ENCODE measurements around the gene BPGM. TPM values are rescaled to one million over a fixed set of nuclear protein-coding genes. Genes with fewer than 3 reads are reported as not detected.

The BPGM gene
- total RNA-seq, 1 experiment from 2014 or later, result 10.0 TPM

GRCh38 chr7:134706468-134706867 is 59.8 kb downstream of the BPGM start:
- no peaks in the 10 kb centered on the region for H3K4me1 ChIP-seq (ENCODE audit: control insufficient read depth in 1 of 2, insufficient read depth in 2 of 2, low read length in 2 of 2)
- BruUV-seq (replicated peaks), result no TSS peak
- H3K9ac ChIP-seq (ENCODE audit: low read length), result no peak overlapping the region
- H3K79me2 ChIP-seq (ENCODE audit: insufficient read depth, low read length), result no peaks in the 10 kb centered on the region
- no peak overlapping the region for H3K27ac ChIP-seq (ENCODE audit: low read depth, low read length)
- no peaks in the 10 kb centered on the region for H3K36me3 ChIP-seq (ENCODE audit: control insufficient read depth in 1 of 2, insufficient read depth in 2 of 2, low read length in 2 of 2)
- no peak for TF ChIP-seq YY1 (IDR thresholded peaks at IDR 0.05; ENCODE audit: extremely low read depth, insufficient replicate concordance, low read depth, low read length)
- no peak for TF ChIP-seq POLR2AphosphoS5 (IDR thresholded peaks at IDR 0.05; ENCODE audit: low read depth, low read length)
- TF ChIP-seq, protein P1, sequence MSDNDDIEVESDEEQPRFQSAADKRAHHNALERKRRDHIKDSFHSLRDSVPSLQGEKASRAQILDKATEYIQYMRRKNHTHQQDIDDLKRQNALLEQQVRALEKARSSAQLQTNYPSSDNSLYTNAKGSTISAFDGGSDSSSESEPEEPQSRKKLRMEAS (IDR thresholded peaks at IDR 0.05), result no peak
- TF ChIP-seq JUND (IDR thresholded peaks at IDR 0.05), result no peak
- no peak for TF ChIP-seq EZH2 (IDR thresholded peaks at IDR 0.05)
- no peak for TF ChIP-seq TCF7L2 (IDR thresholded peaks at IDR 0.05; ENCODE audit: borderline replicate concordance, extremely low read depth, insufficient read depth, insufficient read length)
- TF ChIP-seq SIN3A (IDR thresholded peaks at IDR 0.05; ENCODE audit: low read depth), result no peak
- no peak for TF ChIP-seq CTCF (IDR thresholded peaks at IDR 0.05 in 2 of 3, conservative IDR thresholded peaks at IDR 0.05 in 1 of 3; ENCODE audit: borderline replicate concordance in 1 of 3, insufficient read depth in 1 of 3, low read depth in 2 of 3, low read length in 2 of 3)
- no peak for TF ChIP-seq ELF1 (IDR thresholded peaks at IDR 0.05; ENCODE audit: borderline replicate concordance, low read depth)
- no peak for TF ChIP-seq ZFX (IDR thresholded peaks at IDR 0.05)
- TF ChIP-seq REST (IDR thresholded peaks at IDR 0.05; ENCODE audit: low read depth), result no peak
- TF ChIP-seq FOSL1 (IDR thresholded peaks at IDR 0.05; ENCODE audit: low read depth), result no peak
- TF ChIP-seq, protein P2, sequence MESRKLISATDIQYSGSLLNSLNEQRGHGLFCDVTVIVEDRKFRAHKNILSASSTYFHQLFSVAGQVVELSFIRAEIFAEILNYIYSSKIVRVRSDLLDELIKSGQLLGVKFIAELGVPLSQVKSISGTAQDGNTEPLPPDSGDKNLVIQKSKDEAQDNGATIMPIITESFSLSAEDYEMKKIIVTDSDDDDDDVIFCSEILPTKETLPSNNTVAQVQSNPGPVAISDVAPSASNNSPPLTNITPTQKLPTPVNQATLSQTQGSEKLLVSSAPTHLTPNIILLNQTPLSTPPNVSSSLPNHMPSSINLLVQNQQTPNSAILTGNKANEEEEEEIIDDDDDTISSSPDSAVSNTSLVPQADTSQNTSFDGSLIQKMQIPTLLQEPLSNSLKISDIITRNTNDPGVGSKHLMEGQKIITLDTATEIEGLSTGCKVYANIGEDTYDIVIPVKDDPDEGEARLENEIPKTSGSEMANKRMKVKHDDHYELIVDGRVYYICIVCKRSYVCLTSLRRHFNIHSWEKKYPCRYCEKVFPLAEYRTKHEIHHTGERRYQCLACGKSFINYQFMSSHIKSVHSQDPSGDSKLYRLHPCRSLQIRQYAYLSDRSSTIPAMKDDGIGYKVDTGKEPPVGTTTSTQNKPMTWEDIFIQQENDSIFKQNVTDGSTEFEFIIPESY (IDR thresholded peaks at IDR 0.05; ENCODE audit: extremely low read depth, insufficient replicate concordance, low read length), result no peak
- no peak for TF ChIP-seq SP1 (IDR thresholded peaks at IDR 0.05; ENCODE audit: low read depth)
- TF ChIP-seq CBX3 (IDR thresholded peaks at IDR 0.05; ENCODE audit: low read depth), result no peak
- TF ChIP-seq EZH2phosphoT487 (IDR thresholded peaks at IDR 0.05; ENCODE audit: borderline replicate concordance), result no peak
- TF ChIP-seq ZNF274 (IDR thresholded peaks at IDR 0.05; ENCODE audit: low read depth, low read length), result no peak
- no peak for TF ChIP-seq CEBPB (IDR thresholded peaks at IDR 0.05; ENCODE audit: low read depth)
- no peak for TF ChIP-seq SRF (IDR thresholded peaks at IDR 0.05; ENCODE audit: low read depth)
- no peaks in the 10 kb centered on the region for H3K9me3 ChIP-seq (ENCODE audit: control insufficient read depth in 1 of 2, insufficient read depth in 1 of 2, low read depth in 1 of 2, low read length in 2 of 2)
- DNase-seq (ENCODE audit: low read depth, low spot score) (no peak), ATAC-seq (no peak)
- H2AFZ ChIP-seq (ENCODE audit: low read depth, low read length, poor library complexity, severe bottlenecking), result no peak overlapping the region
- intact Hi-C loops (cut with micrococcal nuclease), result no loop called here
- ChIA-PET RAD21 (ENCODE audit: low non-redundant PET in 1 of 2, low total read pairs in 2 of 2, uncharacterized antibody in 2 of 2, unreplicated experiment in 2 of 2) (no interaction called here), CTCF (interaction anchor here (1.0 kb wide), 1 partner anchor 12 kb away, joined by 4 read pairs; no protein-coding TSS in a partner anchor), POLR2A (no interaction called here)
- no peaks in the 10 kb centered on the region for H4K20me1 ChIP-seq (ENCODE audit: insufficient read depth)
- no peak overlapping the region for H3K4me2 ChIP-seq (ENCODE audit: low read length)
- H3K9me2 ChIP-seq (ENCODE audit: insufficient read depth), result no peaks in the 10 kb centered on the region
- H3K27me3 ChIP-seq (ENCODE audit: insufficient read depth, low read length), result no peaks in the 10 kb centered on the region; the same call in 1 of the 2 replicates
- no peak overlapping the region for H3K4me3 ChIP-seq (replicated peaks in 1 of 2; ENCODE audit: low read depth in 1 of 2, low read length in 2 of 2)

Data from HCT116 (cell line).